Activated naive CD4-positive, alpha-beta T cell (primary cell): Measurements from ENCODE around the gene PDHA1.
A peak's percentile ranks its signal among the peaks of the same experiment; 100 is the strongest.

Experiments used
- DNase-seq, 4 experiments: peaks; one replicate each; lab custom pipeline; 2025; lab: John Stamatoyannopoulos, UW

PDHA1 gene

DNA sequence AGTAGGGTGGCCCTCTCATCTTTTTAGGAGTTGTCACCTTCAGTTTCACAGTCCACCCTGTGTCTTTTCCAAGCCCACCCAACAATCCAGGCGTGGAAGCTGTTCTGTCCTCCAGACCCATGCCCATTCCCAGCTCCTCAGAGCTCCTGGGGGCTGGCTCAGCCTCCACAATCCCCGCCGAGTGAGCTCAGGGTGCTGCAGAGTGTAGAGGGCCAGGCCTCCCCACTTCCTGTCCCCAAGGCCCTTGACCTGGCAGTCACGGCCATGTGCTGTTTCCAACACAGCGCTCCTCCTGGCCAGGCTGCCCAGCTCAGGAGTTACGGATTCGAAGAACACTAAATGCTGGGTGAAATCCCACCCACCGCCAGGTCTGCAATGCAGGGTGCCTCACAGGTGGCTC is 31.8 kb downstream of the PDHA1 start:
- DNase-seq, result no peak

DNA sequence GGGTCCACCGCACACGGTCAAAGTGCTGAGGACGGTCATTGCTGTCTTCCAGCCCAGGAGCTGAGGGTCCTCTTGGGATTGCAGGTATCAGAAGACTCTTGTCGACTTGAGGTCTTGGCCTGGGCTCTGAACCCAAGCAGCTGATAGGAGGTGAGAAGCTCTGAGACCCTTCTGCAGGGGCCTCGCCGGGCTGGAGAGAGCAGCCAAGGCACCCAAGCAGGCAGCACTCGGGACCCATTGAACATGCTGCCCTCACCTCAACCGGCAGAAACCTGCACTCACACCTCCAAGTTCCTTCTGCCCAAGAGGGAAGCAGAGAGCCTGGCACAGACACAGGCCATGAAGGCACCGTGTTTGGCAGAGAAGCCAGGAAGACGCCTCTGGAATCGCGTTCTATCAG is 34.1 kb downstream of the PDHA1 start:
- no peak for DNase-seq

DNA sequence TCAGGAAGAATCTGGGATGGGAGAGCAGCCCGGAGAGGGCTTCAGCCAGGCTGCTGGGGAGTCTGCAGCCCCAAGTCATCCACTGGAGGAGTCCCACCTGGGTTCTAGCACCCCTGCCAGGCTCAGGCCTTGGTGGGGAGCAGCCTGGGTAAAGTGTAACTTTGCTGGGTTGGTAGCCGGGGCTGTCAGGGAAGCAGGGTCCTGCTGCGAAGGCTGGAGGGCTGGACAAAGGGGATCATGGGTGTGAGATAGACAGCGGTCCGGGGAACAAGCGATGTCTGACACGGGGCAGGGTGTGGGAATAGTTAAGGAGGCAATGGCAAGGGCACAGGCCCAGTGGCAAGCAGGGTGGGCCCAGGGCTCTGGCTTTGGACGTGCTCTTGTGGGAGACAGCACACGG is 37.6 kb downstream of the PDHA1 start:
- no peak for DNase-seq

DNA sequence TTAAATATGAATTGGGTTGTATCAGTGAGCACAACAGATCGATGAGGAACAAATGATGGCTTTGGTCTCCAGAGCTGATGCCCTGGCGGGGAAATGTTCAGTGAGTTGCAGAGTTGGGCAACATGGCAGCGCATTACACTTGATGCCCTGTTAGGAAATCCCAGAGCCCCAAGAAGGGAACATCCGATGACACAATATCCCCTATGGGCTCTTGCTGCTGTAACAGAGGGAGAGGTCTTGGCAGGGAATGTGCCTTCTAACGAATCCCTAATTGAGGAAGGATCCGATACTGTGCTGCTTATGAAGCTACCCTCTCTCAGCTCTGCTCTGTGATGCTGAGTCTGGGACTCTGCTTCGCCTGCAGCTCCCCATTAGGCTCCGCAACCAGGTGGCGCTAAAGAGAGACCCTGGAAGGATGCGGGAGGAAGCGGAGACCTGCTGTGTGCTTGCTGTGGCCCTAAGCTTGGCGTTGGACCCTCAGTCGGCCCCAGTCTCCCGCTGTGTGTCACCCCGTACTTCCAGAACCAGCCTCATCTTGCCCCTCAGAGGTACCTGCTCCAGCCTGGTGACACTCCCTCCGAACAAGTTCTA is 38.9 kb downstream of the PDHA1 start:
- DNase-seq, result peak; percentile 6 to 42 (median 26)

DNA sequence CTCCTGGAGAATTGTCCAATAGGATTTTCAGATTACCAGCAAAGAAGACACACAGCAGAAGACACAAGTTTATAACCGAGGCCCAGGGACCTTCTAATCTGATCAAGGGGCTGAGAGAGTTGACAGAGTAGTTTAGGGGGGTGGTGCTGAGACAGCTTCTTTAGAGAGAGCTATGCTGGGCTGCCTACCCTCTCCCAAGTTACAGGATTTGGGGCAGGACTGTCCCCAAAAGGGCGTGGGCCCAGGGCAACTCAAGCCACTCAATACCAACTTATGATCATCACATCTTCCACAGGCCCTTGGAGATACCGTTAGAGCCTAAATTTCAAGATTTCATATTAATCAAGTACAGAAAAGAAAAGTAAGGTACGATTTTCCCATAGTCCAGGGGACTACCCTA is 43.0 kb downstream of the PDHA1 start:
- no peak for DNase-seq

DNA sequence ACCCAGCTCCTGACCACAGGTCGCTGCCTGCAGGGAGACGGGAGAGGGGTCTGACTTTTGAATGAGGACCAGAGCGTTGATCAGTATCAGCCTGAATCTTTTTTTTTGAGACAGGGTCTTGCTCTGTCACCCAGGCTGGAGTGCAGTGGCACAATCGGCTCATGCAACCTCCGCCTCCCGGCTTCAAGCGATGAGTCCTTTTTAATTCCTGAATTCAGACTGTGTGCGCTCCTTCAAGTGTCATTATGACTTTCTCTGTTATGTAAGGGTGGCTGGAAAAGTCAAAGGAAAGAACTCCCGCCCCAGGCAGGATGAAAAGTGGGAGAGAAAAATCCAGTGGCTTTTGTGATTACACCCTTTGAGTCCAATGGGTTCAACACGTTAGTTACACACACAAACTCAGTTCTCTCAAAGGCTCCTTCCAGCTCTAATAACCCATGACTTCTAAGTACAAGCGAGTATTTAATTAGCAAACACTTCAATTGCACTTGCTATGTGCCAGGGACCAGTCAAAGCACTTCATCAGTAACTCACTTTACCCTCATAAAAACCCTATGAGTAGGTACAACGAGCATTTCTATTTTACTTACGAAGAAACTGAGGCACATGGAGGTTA is 44.4 kb downstream of the PDHA1 start:
- no peak for DNase-seq

DNA sequence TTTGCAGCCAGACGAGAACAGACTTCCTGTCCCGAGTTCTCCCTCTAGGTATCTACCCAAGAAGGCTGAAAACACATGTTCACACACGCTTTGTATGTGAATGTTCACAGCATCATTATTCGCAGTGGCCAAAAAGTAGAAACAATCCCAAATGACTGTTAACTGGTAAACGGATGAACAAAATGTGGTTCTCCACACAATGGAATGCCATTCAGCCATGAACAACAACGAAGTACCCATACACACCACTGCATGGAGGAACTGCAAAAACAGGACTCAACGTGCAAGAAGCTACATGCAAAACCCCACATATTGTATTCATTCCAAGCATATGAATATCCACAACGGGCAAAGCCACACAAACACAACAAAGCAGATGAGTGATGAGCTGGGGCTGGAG is 45.0 kb downstream of the PDHA1 start:
- DNase-seq, result no peak

DNA sequence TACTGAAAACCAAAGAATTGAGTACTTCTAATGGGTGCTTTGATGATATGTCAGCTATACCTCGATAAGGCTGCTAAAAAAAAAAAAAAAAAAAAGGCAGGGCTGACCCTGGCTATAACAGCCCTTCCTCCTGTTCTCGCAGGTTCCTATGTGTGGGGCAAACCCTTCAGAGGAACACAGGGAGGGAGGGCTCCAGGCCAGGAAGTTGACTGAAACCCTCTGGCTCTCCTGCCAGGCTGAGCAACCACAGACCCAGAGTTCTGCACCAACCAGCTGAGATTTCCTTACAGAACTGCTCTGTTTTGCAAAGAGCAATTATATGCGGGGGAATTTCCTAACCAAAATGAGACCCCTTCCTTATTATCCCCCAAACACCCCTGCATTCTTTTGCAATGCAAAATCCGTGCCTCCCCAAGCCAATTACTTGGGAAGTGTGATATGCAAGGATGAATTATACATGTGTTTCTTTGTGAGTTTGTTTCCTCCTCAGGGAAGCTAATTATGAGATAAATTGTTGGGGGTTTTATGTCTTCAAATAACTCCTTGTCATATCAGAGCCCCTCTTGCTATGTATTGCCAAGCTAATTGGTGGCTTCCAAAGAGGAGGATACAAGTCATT is 45.6 kb downstream of the PDHA1 start:
- no peak for DNase-seq

DNA sequence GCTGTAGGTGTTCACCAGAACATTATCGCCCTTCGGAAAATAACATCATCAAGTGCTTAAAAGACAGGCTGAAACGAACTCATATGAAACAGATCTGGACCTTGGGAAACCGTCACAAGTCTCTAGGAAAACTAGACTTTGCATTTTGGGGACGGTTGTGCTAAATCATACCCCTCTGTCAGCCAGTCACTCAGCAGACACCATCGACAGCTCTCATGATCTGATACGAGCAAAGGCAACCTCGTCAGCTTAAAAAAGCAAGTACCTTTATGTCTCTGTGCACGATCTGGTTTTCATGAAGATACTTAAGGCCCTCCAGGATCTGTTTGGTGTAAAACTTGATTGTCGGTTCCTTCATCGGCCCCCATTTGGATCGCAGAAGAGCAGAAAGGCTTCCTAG is 48.4 kb downstream of the PDHA1 start:
- DNase-seq, result no peak

DNA sequence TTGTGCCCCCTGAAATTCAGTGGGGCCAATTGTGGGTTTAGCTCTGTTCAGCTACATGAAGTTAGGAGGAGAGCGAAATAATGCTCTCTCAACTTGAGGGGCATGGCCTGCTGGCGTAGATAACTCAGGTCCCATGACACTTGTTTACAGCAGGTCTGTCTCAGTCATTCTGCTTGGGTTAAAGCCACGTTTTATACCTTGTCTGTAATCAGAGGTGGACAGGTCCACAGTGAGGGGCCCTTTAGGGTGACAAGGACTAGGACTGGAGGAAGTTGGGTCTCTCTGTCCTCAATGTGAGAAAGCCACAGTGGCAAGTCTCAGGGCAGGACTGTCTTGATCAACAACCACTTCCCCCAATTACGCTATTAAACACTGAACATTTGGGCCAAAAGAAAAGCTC is 49.0 kb downstream of the PDHA1 start:
- no peak for DNase-seq

DNA sequence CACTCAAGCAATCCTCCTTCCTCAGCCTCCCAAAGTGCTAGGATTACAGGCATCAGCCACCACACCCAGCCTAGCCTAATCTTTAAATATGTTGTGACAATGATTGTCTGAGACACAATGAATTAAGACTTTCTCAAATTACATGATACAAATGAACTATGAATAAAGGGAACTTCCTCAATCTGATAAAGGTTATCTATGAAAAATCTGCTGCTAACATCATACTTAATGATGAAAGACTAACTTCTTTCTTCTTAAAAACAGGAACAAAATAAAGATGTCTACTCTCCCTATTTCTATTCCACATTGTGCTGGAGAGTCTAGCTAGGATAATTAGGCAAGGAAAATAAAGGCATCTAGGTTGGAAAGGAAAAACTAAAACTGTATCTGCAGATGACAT is 60.0 kb downstream of the PDHA1 start:
- no peak for DNase-seq

DNA sequence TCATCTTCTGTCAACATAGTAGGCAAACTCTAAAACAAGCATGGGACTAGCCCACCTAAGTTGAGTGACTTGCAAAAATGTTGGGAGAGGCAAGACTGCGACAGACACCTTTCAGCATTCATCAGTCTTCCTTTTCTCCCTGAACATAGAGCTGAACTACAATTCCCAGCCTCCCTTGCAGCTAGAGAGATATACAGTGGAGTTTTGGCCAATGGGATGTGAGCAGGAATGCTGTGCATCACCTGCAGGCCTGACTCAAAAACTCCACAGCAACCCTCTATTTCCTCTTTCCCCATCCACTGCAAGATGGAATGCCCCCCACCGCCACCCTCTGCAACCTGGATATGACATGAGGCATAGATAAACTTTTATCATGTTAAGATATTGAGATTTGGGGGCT is 66.5 kb downstream of the PDHA1 start:
- DNase-seq, result no peak
